ENCODE data around the gene DMPK.
"Not testable (repeated sequence)": the region's sequence is repeated elsewhere in the genome, so short reads cannot be mapped to it uniquely, and the experiment has no call there.

The DMPK gene

DNA sequence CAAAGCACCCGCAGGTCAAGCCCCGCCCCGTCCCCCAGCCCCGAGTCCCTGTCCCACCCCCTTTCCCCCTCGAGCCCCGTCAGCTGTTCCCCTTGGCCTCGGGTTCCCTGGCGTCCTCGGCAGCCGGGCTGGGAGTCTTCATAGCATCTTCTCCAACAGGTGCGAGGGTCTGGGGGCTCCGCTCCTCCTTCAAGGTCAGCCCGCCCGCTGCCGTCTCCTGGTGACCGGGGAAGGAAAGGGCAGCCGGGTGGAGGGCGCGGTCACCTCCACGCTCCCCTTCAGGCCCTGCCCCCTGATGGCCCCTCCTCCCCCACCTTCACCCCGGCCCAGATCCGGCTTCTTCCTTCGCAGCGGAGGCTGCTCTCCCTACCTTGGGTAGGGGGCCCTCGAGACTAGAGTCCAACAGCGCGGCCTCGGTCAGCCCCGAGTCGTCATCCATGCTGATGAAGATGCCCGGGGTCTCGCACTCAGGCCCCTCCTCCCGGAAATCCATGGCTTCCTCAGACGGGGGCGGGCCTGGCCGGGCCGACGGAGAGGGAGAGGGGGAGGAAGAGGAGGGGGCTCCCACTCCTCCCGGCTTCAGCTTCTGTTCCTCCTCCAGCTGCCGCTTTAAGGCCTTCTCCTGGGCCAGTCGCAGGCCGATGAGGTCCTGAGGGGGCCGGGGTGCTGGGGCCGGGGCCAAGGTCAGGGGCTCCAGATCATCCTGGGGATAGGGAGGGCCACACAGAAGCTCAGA, 33.4 kb upstream of the DMPK start:
- peak in 3 of 14 donors; percentile 9 to 27 (median 23) for DNase-seq

DNA sequence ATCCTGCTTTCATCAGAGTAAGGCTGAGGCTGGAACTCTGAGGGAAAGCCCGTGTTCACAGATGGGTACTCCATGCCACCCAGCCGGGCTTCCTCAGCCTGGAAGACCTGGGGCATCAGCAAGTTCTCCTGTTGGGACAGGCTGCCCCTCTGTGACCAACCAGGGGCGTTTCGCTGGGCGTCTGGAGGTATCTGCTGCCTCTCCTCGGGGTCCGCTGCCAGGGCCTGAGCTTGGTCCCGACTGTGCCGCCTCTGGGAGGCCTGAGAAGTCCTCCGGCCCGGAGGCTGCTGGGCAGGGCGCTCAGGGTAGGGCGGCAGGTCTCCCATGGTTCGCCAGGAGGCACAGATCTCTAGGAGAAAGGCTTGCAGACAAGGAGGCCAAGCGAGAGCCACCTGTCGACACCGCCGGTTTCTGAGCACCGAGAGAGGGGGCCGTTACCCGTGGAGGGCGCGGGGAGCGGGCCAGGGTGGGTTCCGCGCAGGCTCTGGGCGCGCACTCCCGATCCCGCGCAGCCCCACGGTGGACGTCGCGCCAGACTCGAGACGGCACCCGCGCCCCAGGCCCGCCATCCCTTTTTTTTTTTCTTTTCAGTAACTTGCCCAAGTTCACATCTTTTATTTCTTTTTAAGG, 32.7 kb upstream of the DMPK start, which contains the start of gene RSPH6A:
RSPH6A (minus strand) TSS at position 458 of the 630 bp plus-strand sequence; CDS start at position 326, 132 bp downstream.
- DNase-seq, result no peak

DNA sequence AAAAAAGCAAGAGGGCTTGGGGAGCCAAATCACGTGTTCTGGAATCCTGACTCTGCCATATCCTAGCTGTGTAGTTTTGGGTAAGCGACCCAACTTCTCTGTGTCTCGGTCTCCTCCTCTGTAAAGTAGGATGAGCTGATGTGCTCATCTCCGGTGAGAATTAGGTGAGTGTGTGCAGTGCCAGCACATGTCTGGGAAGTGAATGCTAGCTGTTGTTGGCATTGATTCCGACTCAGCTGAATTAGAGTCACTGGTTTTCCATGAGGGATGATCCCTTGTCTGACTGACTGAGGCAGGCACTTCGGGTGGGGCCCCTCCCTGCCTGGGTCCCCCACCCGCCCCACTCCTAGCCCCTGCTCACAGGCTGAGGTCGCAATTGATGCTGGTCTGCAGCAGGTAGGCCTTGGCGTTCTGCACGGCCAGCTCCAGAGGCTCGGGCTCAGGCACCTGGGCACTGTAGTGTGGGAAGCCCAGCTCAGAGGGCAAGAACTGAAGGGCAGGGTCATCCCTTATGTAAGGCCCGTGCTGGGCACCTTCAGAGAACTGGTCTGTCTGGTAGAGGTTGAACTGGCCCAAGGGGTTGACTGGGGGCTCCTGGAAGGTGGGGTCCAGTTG, 32.0 kb upstream of the DMPK start:
- no peak for DNase-seq

DNA sequence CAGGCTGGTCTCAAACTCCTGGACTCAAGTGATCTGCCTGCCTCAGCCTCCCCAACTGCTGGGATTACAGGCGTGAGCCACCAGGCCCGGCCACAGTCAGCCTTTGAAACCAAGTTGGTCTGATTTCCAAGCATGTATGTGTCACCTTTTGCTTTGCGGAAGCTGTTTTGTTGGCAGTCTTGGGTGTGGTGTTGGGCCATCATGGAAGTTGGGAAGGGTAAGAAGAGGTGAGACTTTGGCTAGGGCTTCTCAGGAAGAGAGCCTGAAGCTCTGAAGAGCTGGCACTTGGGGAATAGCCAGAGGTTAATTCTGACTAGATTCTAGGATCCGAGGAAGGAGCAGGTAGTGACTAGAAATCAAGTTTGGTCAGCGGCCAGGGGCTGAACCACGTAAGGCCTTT, 30.0 kb upstream of the DMPK start:
- no peak for DNase-seq

DNA sequence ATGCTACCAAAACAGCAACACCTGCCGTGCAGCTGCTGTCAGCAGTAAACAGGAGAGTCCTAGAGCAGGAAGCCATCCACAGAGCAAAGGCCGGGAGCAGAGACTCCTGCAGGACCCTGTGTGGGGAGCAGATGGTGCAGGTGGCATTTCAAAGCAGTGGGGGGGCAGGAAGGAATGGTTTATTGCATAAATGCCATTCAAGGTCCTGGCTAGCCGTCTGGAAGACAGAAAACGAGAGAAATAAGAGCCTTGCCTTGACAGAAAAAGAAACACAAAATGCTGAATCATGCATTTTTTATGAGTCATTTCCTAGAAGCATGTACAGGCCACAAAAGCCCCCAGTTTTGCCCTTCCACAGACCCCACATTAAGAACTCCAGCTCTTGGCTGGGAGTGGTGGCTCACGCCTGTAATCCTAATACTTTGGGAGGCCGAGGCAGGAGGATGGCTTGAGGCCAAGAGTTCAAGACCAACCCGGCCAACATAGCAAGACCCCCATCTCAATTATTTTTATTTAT, 27.4 kb upstream of the DMPK start:
- no peak for DNase-seq

DNA sequence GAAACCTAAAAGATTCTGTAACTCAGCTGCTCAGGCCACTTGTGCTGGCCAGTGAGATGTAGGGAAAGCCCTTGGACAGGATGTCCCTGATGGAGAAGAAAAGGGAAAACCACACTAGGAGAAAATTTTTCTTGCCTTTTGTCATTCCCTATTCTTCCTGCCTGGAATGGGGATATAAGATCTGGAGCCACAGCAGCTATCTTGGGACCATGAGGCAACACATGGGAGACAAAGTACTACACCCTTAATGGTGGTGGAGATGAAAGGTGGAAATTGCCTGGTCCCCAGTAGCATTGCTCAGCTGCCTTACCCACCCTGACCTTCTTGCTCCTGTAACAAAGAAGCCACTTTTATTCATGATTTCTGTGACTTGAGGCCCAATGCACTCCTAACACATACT, 23.4 kb upstream of the DMPK start:
- DNase-seq, result no peak

DNA sequence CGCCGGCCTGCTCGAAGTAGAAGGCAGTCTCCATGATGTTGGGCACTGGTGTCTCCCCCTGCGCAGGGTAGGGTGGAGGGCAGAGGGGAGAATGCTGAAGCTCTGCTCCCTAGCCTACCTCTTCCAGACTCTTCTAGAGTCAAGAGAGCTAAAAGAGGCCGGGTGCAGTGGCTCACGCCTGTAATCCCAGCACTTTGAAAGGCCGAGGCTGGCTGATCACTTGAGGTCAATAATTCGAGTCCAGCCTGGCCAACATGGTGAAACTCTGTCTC, 22.6 kb upstream of the DMPK start:
- DNase-seq, result no peak

DNA sequence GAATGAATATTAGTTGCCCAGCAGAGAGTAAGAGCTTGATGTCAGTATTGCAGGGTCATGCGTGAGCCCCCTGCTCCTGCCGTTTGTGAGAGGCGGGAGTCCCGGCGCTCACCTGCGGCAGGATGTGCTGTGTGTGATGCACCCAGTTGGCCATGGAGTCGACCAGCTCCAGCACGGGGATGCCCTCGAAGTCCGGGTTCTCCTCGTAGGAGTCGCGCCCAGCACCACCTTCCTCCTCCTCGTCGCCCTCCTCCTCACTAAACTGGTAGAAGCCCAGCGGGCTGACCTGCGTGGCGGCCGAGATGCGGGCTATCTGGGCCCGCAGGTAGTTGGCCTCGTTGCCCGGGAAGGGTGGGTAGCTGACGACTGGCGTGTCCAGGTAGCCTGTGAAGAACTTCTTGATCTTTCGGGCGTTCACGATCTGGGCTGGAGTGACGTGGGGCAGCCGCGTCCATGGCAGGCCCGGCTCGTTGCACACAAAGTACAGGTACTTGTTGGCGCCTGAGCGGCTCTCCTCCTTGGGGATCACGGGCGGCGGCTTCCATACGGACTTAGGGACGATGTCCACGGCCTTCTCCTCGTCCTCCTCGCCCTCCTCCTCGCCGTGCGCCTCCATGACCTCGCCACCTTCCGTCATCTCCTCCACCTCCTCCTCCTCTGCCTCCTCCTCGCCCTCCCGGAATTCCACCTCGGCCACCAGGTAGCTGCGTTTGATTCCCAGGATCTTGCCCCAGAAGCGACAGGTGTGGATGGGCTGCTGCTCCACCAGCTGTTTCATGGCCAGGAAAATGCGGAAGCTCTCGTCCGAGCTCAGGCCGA, 22.1 kb upstream of the DMPK start:
- DNase-seq, result no peak

DNA sequence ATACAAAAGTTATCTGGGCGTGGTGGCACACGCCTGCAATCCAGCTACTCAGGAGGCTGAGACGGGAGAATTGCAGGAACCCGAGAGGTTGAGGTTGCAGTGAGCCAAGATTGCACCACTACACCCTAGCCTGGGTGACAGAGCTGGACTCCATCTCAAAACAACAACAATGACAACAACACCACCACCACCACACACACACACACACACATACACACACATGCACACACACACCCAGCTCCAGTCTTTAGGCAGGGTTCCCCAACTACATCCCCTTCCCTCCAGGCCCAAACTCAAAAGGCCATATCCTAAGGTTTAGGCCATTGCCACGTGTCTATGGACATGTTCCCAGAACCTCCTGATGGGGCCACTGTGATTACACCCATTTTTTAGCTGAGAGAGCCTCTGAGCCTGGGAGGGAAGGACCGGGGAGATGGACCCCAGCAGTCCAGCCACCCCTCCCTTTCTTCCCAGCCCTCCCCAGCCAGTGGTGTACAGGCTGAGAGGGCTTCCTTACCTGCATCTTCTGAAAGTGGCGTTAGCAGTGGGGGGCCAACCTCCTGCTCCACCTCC, 19.4 kb upstream of the DMPK start:
- no peak for DNase-seq

DNA sequence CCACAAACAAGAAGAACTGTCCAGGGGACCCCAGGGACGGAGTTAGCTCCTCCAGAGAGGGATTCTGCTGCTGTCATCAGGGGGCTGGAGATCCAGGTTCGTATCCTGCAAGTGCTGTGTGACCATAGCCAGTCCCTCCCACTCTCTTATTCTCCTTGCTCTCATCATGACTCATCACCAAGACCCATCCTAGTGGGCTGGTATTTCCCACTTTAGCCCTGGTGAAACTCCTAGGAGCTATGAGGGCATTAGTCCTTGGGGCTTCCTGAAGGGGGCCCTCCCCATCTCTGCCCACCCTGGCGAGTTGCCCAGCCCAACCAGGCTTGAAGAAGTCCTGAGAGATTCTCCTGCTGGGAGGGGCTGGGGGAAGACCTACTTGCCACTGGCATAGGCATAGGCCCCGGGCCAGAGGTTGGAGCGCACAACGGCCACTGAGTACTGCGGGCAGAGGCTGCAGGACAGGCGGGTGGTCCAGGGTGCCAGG, 17.8 kb upstream of the DMPK start:
- no peak for DNase-seq

DNA sequence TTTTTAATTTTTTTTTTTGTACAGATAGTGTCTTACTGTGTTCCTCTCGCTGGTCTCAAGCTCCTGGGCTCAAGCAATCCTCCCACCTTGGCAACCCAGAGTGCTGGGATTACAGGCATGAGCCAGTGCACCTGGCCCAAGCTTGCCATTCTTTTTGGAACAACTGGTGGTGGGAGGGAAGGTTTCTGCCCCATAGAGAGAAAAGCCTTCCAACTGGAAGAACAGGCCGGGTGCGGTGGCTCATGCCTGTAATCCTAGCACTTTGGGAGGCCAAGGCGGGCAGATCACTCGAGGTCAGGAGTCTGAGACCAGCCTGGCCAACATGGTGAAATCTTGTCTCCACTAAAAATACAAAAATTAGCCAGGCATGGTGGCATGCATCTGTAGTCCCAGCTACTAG, 17.3 kb upstream of the DMPK start:
- not testable (repeated sequence) for DNase-seq

DNA sequence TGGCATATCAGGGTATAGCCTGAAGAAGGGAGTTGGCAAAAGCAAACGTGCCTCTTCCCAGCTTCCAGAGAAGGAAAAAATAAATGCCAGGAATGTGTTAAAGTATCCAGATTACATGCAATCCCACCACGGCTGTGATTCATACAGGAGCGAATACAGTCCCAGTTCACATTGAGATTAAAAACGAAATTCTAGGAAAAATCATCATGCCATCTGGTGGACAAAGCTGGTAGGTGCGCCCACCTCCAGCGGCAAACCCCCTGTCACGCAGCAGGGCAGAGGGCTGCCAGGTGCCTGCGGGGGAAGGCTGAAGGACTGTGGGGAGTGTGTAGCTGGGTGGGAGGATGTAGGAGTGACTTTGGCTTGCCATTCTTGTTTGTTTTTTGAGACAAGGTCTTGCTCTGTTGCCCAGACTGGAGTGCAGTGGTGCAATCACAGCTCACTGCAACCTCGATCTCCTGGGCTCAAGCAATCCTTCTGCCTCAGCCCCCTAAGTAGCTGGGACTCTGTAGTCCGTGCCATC, 16.8 kb upstream of the DMPK start:
- DNase-seq, result peak in 6 of 14 donors; percentile 8 to 33 (median 27)

DNA sequence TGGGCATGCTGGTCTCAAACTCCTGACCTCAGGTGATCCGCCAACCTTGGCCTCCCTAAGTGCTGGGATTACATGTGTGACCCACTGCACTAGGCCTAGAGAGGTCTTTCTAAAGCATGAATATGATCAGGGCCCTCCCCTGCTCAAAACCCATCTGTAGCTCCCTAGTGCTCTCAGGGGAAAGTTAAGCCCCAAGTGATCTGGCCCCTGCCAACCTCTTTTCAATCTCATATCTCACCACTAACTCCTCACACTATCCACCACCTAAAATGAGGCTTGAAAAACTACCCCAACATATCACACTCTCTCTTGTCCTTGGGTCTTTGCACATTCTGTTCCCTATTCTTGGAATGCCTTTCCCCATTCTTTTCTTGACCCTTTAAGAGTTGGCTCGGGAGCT, 12.3 kb upstream of the DMPK start:
- DNase-seq, result no peak

DNA sequence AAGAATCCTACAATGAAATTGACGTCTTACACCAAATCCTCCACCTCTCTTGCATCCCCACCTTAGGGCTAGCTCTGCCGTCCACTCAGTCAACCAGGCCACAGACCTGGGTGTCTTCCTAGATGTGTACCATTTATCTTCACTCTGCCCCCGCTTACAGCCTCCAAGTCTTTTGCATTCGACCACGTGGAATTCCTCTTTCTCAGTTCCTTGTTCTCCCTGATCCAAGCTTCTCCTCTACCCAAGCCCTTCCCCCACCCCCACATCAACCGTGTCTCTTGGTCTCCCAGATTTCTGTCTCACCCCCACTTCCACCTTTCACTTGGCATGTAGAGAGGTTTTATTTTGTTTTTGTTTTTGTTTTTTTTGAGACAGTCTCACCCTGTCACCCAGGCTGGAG, 11.6 kb upstream of the DMPK start:
- DNase-seq, result no peak

DNA sequence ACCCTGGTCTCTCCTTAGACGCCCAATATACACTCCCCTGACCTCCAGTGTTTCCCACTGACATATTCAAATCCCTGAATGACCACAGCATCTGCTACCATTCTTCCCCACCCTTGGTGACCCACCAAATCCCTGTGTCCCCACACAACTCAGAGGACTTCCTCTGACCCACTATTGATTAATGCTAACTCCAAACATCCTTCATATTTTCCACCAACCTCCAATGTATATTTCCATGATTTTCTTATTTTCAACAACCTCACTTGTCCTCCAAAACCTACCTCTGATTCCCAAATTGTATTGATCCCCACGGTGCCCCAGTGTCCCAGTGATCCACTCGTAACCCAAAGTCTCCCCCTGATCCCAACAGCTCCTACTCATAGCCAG, 10.9 kb upstream of the DMPK start:
- no peak for DNase-seq

DNA sequence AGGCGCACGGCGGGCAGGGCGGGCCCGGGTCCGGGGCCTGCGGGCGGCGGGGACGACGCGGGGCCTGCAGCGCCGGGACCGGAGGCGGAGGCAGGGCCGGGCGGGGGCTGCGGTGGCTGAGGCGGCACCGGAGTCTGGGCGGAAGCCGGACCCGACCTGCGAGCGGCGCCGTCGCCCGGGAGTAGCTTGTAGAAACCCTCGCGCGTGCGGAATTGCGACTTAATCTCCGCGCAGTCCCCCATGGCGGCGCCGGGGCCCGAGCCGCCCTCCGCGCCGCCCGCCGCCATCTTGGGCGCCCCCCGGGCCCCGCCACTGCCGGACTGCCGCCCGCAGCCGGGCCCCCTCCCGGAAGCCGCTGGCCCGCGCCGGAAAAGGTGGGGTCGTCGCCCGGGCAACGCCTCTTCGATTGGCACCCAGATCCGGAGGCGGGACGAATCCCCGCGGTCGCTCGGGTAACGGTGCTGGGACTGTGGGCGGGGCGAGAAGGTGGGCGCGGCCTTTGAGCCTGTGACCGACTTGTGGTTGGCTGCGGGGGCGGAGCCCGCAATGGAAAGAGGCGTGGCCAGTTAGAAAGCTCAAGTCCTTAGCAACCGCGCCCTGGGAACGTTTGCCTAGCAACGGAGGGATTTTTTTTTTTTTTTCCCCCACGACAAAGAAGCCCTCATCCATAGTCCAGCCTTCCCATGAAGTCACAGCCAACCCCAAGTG, 10.3 kb upstream of the DMPK start, which contains the start of gene DMWD:
DMWD (minus strand) TSS at position 376 of the 708 bp plus-strand sequence; CDS start at position 287, 89 bp downstream.
- peak; percentile 71 to 98 (median 95) for DNase-seq

DNA sequence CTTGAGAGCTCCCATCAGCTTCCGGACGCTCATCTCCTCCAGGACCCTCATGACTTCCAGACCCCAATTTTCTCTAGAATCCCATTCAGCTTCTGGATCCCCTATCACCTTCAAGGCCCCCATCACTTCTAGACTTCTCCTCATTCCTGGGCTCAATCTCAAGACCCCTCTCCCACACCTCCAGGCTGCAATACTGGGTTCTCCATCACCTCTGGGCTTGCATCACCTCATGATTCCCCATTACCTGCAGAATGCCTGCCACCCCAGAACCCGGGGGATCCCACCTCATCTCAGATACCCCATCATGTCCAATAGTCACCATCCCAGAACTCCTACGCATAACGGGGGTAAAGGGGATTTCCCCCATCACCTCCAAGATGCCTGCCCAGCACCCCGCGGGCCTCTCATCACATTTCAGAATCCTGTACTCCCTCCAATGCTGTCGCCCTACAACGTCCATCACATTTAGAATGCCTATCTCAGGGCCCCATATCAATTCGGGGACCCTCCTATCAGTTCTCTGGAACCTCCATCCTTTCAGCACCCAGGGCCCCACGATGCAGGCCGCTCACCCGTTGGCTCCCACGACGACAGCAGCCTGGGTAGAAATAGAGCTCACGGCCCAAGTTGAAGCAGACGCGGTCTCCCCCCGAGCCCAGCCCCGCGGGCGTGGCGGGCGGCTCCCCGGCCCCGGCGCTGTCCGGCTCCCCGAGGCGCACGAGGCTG, 9.6 kb upstream of the DMPK start:
- DNase-seq, result no peak

DNA sequence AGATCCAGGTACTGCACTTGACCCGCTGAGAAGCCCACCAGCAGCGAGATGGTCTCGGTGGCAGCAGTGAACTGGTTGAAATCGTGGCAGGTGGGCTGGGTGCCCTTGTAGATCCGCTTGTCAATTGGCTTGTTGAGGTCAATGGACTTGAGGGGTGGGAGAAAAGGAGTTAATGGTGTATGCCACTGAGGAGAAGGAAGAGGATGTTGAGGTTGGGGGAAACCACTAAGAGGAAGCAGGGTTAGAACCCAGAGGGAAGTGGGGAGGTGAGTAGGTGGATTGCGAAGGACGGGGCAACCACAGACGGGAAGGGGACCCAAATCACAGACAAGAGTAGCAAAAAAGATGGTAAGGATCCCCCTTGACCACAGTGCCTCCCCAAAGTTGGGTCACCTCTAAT, 8.7 kb upstream of the DMPK start:
- DNase-seq, result peak in 3 of 14 donors; percentile 12 to 26 (median 18)

DNA sequence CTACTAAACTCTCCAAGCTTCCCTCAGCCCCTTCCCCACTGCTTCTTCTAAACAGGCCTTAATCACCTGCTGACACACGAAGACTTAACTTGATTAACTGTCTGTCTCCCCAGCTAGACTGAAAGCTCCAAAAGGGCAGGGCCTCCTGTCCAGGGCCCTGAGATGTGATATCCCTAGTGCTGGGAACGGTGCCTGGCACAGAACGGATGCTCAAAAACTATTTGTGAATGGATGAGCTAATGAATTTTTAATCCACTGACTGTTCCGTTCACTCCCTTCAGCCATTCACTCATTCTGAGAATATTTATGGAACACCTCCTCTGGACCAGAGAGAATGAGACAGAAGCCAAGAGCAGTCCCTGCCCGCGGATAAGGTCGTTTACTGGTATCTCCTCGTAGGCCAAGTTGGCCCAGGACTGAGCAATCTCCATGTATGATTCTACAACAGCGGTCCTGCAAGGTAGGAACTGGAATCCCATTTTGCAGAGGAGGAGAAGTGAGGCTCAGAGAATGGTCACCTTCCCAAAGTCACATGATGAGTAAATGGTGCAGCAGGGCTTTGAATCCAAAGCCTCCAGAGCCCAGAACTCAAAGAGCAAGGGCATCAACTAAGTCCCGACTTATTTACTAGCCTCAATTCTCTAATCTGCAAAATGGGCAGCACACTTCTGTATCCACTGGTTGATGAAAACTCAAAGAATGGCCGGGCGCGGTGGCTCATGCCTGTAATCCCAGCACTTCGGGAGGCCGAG, 6.9 kb upstream of the DMPK start:
- DNase-seq, result no peak

DNA sequence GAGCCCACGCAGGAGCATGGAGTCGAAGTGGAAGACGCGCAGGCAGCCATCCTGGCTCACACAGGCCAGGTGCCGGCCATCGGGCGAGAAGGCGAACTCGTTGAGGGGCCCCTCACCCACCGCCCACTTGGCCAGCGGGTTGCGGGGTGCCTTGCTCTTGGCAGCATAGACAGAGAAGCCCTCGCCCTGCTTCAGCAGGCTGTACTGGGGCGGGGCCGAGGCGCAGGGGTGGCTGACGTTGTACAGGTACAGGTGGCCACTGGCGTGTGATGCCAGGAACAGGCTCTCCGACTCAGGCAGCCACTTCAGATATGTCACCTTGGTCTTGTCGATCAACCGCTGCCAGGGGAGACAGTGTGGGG, 4.2 kb upstream of the DMPK start:
- DNase-seq, result no peak
